ENCODE data around the gene GPRIN2.
"Not testable (repeated sequence)": the region's sequence is repeated elsewhere in the genome, so short reads cannot be mapped to it uniquely, and the experiment has no call there.

DNA sequence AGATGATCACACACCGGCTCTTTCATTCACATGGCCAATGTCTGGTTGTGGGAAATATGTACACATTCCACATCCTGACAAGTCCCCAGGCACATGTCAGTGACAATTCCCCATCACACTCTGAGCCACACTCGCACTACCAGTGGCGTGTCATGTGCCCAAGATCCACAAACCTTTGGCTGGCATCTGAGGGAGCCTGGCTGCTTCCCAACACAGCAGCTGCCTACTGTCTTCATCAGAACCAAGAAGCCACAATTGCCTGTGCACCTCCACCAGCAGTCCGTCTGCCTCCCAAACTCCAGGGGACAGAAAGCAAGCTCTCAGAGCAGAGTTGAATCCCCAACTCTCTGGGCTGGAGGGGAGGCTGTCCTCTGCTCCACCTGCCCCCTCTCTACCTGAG, 16.3 kb upstream of the GPRIN2 start:
- TF ChIP-seq EZH2 (IDR thresholded peaks at IDR 0.05); POLR2AphosphoS5 (IDR thresholded peaks at IDR 0.05; ENCODE audit: borderline replicate concordance, low read depth, low read length); FOXP2 (optimal IDR thresholded peaks at IDR 0.05; ENCODE audit: control extremely low read depth, extremely low read length, insufficient read depth): not testable (repeated sequence)

Data from SK-N-MC (cell line).